Heart left ventricle (tissue), 16 donors: Measurements from ENCODE around the gene GPC6. TPM values are rescaled to one million over a fixed set of nuclear protein-coding genes. Genes with fewer than 3 reads are reported as not detected.

Experiments used
- ATAC-seq, 4 donors: fragments of 200-7000 bp; cut with Tn5 transposase; one replicate each; pipeline ENCODE4 v1.9.1; 2020 to 2022; ENCODE audit warnings: moderate library complexity in 4 of 4, mild to moderate bottlenecking in 3 of 4, moderate number of reproducible peaks in 1 of 4
- DNase-seq, 5 donors: peaks; one replicate each; pipeline ENCODE4 v3.0.0-alpha.2; 2020
- H3K27ac ChIP-seq, 12 donors: fragments of 200-600 bp; sonication (generic) in 4 of 12; one replicate each; pipeline versions ENCODE4 v1.5.0 to v1.8.0; 2016 to 2022; ENCODE audit warnings: mild to moderate bottlenecking in 2 of 12
- H3K27me3 ChIP-seq, 9 donors: fragments of 200-600 bp; sonication (generic) in 2 of 9; one replicate each; pipeline versions ENCODE4 v1.5.1 to v1.8.0; 2016 to 2022; ENCODE audit warnings: mild to moderate bottlenecking in 3 of 9
- H3K36me3 ChIP-seq, 9 donors: fragments of 200-600 bp; sonication (generic) in 2 of 9; one replicate each; pipeline versions ENCODE4 v1.5.0 to v1.8.0; 2018 to 2022; ENCODE audit warnings: mild to moderate bottlenecking in 2 of 9
- H3K4me1 ChIP-seq, 12 donors: fragments of 200-600 bp; sonication (generic) in 4 of 12; one replicate each; pipeline versions ENCODE4 v1.5.0 to v1.8.0; 2016 to 2022; ENCODE audit warnings: mild to moderate bottlenecking in 3 of 12
- H3K4me3 ChIP-seq, 12 donors: fragments of 200-600 bp; sonication (generic) in 4 of 12; one replicate each; pipeline versions ENCODE4 v1.5.0 to v1.8.0; 2017 to 2022; ENCODE audit warnings: mild to moderate bottlenecking in 9 of 12, moderate library complexity in 4 of 12
- H3K9me3 ChIP-seq, 12 donors: fragments of 200-600 bp; sonication (generic) in 4 of 12; one replicate each; pipeline versions ENCODE4 v1.5.0 to v1.8.0; 2016 to 2022; ENCODE audit warnings: mild to moderate bottlenecking in 1 of 12
- CTCF ChIP-seq, 12 donors: fragments of 200-600 bp; sonication (generic) in 4 of 12; IDR thresholded peaks; one replicate each; pipeline versions ENCODE4 v1.5.0 to v1.8.0; 2018 to 2022; ENCODE audit warnings: antibody characterized with exemption in 12 of 12, mild to moderate bottlenecking in 5 of 12
- POLR2A ChIP-seq, 2 donors: fragments of 450-650 bp; IDR thresholded peaks; one replicate each; pipeline ENCODE4 v1.6.1; 2017; ENCODE audit warnings: antibody characterized with exemption in 2 of 2, mild to moderate bottlenecking in 2 of 2, moderate library complexity in 2 of 2
- WGBS, 4 donors: extraction: QIAGEN DNeasy Blood & Tissue Kit in 2 of 4; methylation state at CpG; one replicate each; pipeline versions ENCODE4 v1.1.5 to v1.1.7; 2013 to 2018; 5-methylcytosine and 5-hydroxymethylcytosine counted together
- intact Hi-C, 10 donors: fragments of 100-400 bp; cut with DNase I; formaldehyde crosslinking; loops; one replicate each; pipeline versions ENCODE4 v1.11.1 to v1.14.2; 2022
- polyA plus RNA-seq, 2 donors: library from polyadenylated mRNA; stranded (reverse); fragments of 200-250 nt; gene quantifications; one replicate each; pipeline ENCODE4 v1.2.3, GENCODE V29; 2013
- total RNA-seq, 9 donors: library from RNA; depleted of rRNA in 2 of 9; stranded (reverse); fragments of >200 nt in 2 of 9; fragmentation: NEBNext Ultra II Directional in 3 of 9; extraction: Animal tissue kit (Norgen Biotek cat#: 25700) in 3 of 9; gene quantifications; one replicate each; pipeline versions ENCODE4 v1.1.0 to v1.2.4, GENCODE V29; 2016 to 2023
- donor health status: ischemic (EF 13 %, LVEDD 7.1; RV severe dilation, severe dysfunction).
- donor health status: healthy with polysubstance abuse.
- donor health status: DM: no; HTN: yes; CAD: no.
- donor health status: DM: no; HTN: no; CAD: no.
- donor health status: ischemic (EF 25% LVEDD 6.9; RV normal size, moderate dysfunction).
- donor health status: ischemic (EF 25% LVEDD 5.7; RV mildly dilated, moderate dysfunction).
- donor health status: healthy.
- donor health status: DM: yes; HTN: yes; CAD: no.
- donor health status: ischemic (EF 35%, LVEDD 5.7; RV mildly dilated, moderate dysfunction).
- donor health status: nonischemic (EF 11% LVEDD 7.7; RV severe dilation, severe dysfunction).
- donor health status: DM: yes; HTN: yes; CAD: no.
- donor health status: PGD.
- donor health status: ischemic (EF 29% LVEDD 5.4; RV normal size, mild dysfunction).
- donor health status: nonischemic (EF 23%, LVEDD 6.1; RV moderate dilation, normal function).

The GPC6 gene
- total and polyA plus RNA-seq, 11 donors = 0.08 to 6.2 (median 2.0) TPM

GRCh38 chr13:93529961-93530360 is 303.4 kb downstream of the GPC6 start:
- Histone ChIP-seq H3K9me3 (no peaks in the 10 kb centered on the region), H3K27ac (no peak overlapping the region), H3K4me3 (no peak overlapping the region), H3K4me1 (peaks cover 0 to 9% (median 0%) of the 10 kb centered on the region in 12 donors), H3K27me3 (no peaks in the 10 kb centered on the region), H3K36me3 (no peaks in the 10 kb centered on the region)
- DNase-seq (no peak), ATAC-seq (no peak)
- no peak for TF ChIP-seq POLR2A (IDR thresholded peaks at IDR 0.05)
- intact Hi-C loops = no loop called here
- 81 to 91% (median 83%) methylated on average over 2 of the region's 2 CpGs for WGBS, 4 donors

GRCh38 chr13:93534181-93534700 is 307.6 kb downstream of the GPC6 start:
- no peaks in the 10 kb centered on the region for H3K9me3 ChIP-seq
- intact Hi-C loops = no loop called here
- no peak overlapping the region for H3K4me3 ChIP-seq
- no peaks in the 10 kb centered on the region for H3K36me3 ChIP-seq
- no peak for DNase-seq
- no peak overlapping the region for H3K27ac ChIP-seq
- no peak for TF ChIP-seq POLR2A (IDR thresholded peaks at IDR 0.05)
- no peak for TF ChIP-seq CTCF (IDR thresholded peaks at IDR 0.05)
- peaks cover 0 to 9% (median 0%) of the 10 kb centered on the region in 12 donors for H3K4me1 ChIP-seq
- 58 to 74% (median 63%) methylated on average over 6 of the region's 6 CpGs for WGBS, 4 donors
- ATAC-seq = no peak
- H3K27me3 ChIP-seq = no peaks in the 10 kb centered on the region

- WGBS, 4 donors = 93 to 100% (median 96%) methylated on average over 1 of the region's 1 CpG
These were observed 308.6 kb downstream of the GPC6 start for GRCh38 chr13:93535251-93535650.

GRCh38 chr13:93539914-93540313 is 313.3 kb downstream of the GPC6 start:
- intact Hi-C loops = no loop called here
- DNase-seq (no peak), ATAC-seq (no peak)
- no peaks in the 10 kb centered on the region for H3K4me1 ChIP-seq
- H3K9me3 ChIP-seq = no peaks in the 10 kb centered on the region
- TF ChIP-seq POLR2A (IDR thresholded peaks at IDR 0.05) = no peak
- TF ChIP-seq CTCF (IDR thresholded peaks at IDR 0.05) = no peak
- no peaks in the 10 kb centered on the region for H3K36me3 ChIP-seq
- no peaks in the 10 kb centered on the region for H3K27me3 ChIP-seq
- 84 to 91% (median 87%) methylated on average over 6 of the region's 6 CpGs for WGBS, 4 donors
- no peak overlapping the region for H3K27ac ChIP-seq
- no peak overlapping the region for H3K4me3 ChIP-seq

More at GRCh38 chr13:93535251-93535650, 308.6 kb downstream of the GPC6 start:
- no peaks in the 10 kb centered on the region for H3K27me3 ChIP-seq
- no peaks in the 10 kb centered on the region for H3K9me3 ChIP-seq
- no peak overlapping the region for H3K27ac ChIP-seq
- ATAC-seq (no peak), DNase-seq (no peak)
- H3K4me3 ChIP-seq = no peak overlapping the region
- TF ChIP-seq CTCF (IDR thresholded peaks at IDR 0.05) = no peak
- no peak for TF ChIP-seq POLR2A (IDR thresholded peaks at IDR 0.05)
- H3K4me1 ChIP-seq = peaks cover 0 to 9% (median 0%) of the 10 kb centered on the region in 12 donors
- intact Hi-C loops = no loop called here
- H3K36me3 ChIP-seq = no peaks in the 10 kb centered on the region

GRCh38 chr13:93547886-93548285 is 321.3 kb downstream of the GPC6 start:
- Histone ChIP-seq H3K4me3 (no peak overlapping the region), H3K36me3 (no peaks in the 10 kb centered on the region), H3K4me1 (no peaks in the 10 kb centered on the region), H3K9me3 (no peaks in the 10 kb centered on the region), H3K27me3 (no peaks in the 10 kb centered on the region), H3K27ac (no peak overlapping the region)
- intact Hi-C loops = no loop called here
- no peak for DNase-seq
- TF ChIP-seq POLR2A (IDR thresholded peaks at IDR 0.05) = no peak
- no peak for TF ChIP-seq CTCF (IDR thresholded peaks at IDR 0.05)
- ATAC-seq = no peak
